Activated CD4-positive, alpha-beta memory T cell treated with anti-CD3 and anti-CD28 coated beads for 36 hours (primary cell): Measurements from ENCODE around the gene LRRC36. TPM values are rescaled to one million over a fixed set of nuclear protein-coding genes. Genes with fewer than 3 reads are reported as not detected.
A peak's percentile ranks its signal among the peaks of the same experiment; 100 is the strongest.

ENCODE experiments used
- CTCF ChIA-PET: fragments of 350-600 bp; sonication (Branson Sonifier 250); formaldehyde crosslinking; loops from one replicate; lab custom pipeline; 2021; ENCODE audit warnings: antibody characterized with exemption, inconsistent platforms; lab: Charles Lee
- POLR2A ChIA-PET: fragments of 350-600 bp; sonication (Branson Sonifier 250); formaldehyde crosslinking; loops from one replicate; lab custom pipeline; 2021; ENCODE audit warnings: antibody characterized with exemption; lab: Charles Lee
- DNase-seq: peaks from one replicate; pipeline ENCODE4 v3.0.0-alpha.2; 2020
- H3K27ac Mint-ChIP-seq: one replicate; pipeline ENCODE4 v1.8.0; 2021; ENCODE audit warnings: mixed read lengths
- H3K27me3 Mint-ChIP-seq: one replicate; pipeline ENCODE4 v1.8.0; 2021; ENCODE audit warnings: mixed read lengths
- H3K36me3 Mint-ChIP-seq: one replicate; pipeline ENCODE4 v1.8.0; 2021; ENCODE audit warnings: mixed read lengths
- H3K4me1 Mint-ChIP-seq: one replicate; pipeline ENCODE4 v1.8.0; 2021; ENCODE audit warnings: low read depth, mixed read lengths
- H3K4me3 Mint-ChIP-seq: one replicate; pipeline ENCODE4 v1.8.0; 2021; ENCODE audit warnings: mild to moderate bottlenecking, mixed read lengths
- H3K9me3 Mint-ChIP-seq: one replicate; pipeline ENCODE4 v1.8.0; 2021; ENCODE audit warnings: mixed read lengths
- intact Hi-C: fragments of 100-400 bp; cut with micrococcal nuclease; formaldehyde crosslinking; loops from one replicate; pipeline ENCODE4 v1.15.1; 2023
- total RNA-seq, 2 experiments: library from RNA; stranded (reverse); gene quantifications; one replicate each; pipeline ENCODE4 v1.2.3, GENCODE V29; 2021

Gene LRRC36, protein sequence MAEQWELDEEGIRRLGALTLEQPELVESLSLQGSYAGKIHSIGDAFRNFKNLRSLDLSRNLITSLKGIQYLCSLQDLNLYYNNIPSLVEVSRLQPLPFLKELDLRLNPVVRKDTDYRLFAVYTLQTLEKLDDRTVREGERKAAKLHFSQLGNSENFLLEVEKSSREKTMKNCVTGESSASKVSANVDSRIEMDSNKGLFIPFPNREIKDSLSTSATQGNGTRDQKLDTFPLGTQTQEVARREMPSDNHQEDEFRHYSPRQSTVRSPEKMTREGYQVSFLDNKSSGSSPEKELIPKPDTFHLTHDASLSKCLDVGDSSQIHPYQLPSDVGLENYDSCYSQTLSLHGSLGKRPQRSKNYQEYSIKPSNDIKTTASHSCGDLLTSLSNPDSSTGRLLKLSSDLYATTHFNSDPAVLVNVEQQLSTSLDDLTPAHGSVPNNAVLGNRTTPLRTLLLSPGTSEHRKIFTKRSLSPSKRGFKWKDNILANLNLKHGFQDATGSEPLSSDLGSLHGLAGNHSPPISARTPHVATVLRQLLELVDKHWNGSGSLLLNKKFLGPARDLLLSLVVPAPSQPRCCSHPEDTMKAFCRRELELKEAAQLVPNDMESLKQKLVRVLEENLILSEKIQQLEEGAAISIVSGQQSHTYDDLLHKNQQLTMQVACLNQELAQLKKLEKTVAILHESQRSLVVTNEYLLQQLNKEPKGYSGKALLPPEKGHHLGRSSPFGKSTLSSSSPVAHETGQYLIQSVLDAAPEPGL
- under 1 TPM; 0.63 to 1.00 TPM for total RNA-seq

GRCh38 chr16:67326472-67327309 lies at the start of gene LRRC36, which contains the start of gene KCTD19:
TSS of gene LRRC36 (plus strand) at chr16:67326815. CDS start at chr16:67326863, 48 bp downstream.
TSS of gene KCTD19 (minus strand) at chr16:67326741. CDS start at chr16:67326707, 34 bp downstream.
- CTCF ChIA-PET = interaction anchor here (0.6 to 2.0 kb wide), 15 partner anchors 9 to 97 kb away, joined by 3 to 6 read pairs (median 4); no protein-coding TSS in a partner anchor
- Mint-ChIP-seq H3K27ac (no peak within 1 kb of the TSS), H3K4me3 (peak within 1 kb of the TSS; percentile 76), H3K9me3 (no peaks in the 10 kb centered on the region), H3K36me3 (no peaks in the 10 kb centered on the region), H3K4me1 (peaks cover 5% of the 10 kb centered on the region), H3K27me3 (peaks cover 42% of the 10 kb centered on the region)
- POLR2A ChIA-PET = interaction anchor here (1.3 kb wide), 1 partner anchor 14 kb away, joined by 4 read pairs; no protein-coding TSS in a partner anchor
- DNase-seq = peak; percentile 78
- intact Hi-C loops = no loop called here

GRCh38 chr16:67277294-67277998 lies 49.2 kb upstream of the LRRC36 start:
- Mint-ChIP-seq H3K36me3 (peaks cover 13% of the 10 kb centered on the region), H3K27me3 (no peaks in the 10 kb centered on the region), H3K9me3 (no peaks in the 10 kb centered on the region), H3K27ac (peak overlapping the region; percentile 78), H3K4me3 (peak overlapping the region; percentile 86), H3K4me1 (peaks cover 20% of the 10 kb centered on the region)
- peak; percentile 65 for DNase-seq
- POLR2A ChIA-PET = interaction anchor here (0.6 to 2.0 kb wide), 5 partner anchors 13 to 34 kb away, joined by 3 to 9 read pairs (median 3); no protein-coding TSS in a partner anchor
- intact Hi-C loops = no loop called here
- CTCF ChIA-PET = interaction anchor here (0.9 to 2.8 kb wide), 10 partner anchors 17 to 122 kb away, joined by 3 to 15 read pairs (median 4); partner anchors contain the start of genes FHOD1 and SLC9A5

DNA sequence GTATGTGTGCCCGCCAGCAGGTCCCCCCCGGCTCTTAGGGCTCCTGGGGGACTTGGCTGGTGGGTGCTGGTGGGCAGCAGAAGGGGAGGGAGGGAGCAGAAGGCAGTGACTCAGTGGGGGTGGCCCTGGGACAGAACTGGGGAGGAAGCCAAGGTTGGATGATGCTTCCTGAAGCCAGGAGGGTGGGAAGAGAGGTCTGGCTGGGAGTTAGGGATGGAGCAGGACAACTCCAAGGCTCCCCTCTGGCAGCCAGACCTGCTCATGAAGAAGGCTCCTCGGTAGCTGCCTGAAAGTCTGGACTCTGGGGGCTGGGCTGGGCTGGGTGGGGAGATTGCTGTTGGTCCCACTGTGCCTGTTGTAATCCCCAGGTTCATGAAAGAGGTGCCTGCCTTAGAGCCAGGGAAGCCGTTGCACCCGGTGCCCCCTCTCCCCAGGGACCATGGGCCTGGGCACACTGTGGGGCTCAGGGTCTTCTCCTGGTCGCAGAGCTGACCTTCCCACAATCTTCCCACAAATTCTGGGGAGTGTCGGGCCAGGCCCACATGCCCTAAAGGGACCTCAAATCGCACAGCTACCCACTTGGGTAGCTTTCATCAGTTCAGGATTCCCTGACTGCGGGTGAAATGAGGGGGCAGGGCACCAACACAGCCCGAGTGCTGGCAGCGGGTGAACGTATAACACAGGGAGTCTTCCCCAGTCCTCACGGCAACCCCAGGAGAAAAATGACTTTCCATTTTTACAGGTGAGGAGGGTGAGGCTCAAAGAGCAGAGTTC lies 48.4 kb upstream of the LRRC36 start:
- CTCF ChIA-PET = interaction anchor here (0.6 to 2.8 kb wide), 29 partner anchors 9 to 203 kb away, joined by 3 to 15 read pairs (median 4); partner anchors contain the start of genes ATP6V0D1, FHOD1, SLC9A5 and TMEM208
- Mint-ChIP-seq H3K27ac (peak overlapping the region; percentile 88), H3K27me3 (no peaks in the 10 kb centered on the region), H3K4me1 (peaks cover 20% of the 10 kb centered on the region), H3K36me3 (peaks cover 13% of the 10 kb centered on the region), H3K9me3 (no peaks in the 10 kb centered on the region), H3K4me3 (peak overlapping the region; percentile 86)
- DNase-seq = no peak
- POLR2A ChIA-PET = interaction anchor here (1.0 to 2.0 kb wide), 4 partner anchors 14 to 34 kb away, joined by 4 to 9 read pairs (median 6); no protein-coding TSS in a partner anchor
- intact Hi-C loops = loop anchor here (2.0 kb wide), 2 partner anchors 31 to 121 kb away; partner anchors contain the start of gene FHOD1

DNA sequence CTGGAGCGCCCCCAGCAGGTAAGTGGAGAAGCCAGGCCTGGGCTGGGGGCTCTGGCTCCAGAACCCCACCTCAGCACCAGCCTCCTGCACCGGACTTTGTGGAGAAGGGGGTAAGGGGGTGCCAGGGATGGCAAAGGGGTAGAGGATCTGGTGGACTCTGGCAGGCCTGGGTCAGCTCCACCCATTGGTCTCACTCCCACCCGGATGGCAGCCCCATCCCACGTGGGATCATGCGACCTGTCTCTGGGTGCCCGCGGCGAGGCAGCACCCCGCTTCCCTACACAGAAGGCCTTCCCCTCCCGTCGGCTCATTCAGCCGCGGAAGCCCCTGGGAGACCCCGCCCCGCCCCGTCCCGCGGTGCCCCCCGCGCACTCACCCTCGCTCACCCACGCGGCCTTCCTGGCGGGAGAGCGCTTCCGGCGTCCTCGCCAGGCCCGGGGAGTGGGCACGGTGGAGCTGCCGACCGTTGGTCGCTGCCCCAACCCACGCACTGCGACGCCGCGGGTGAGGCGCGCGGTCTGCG lies 47.8 kb upstream of the LRRC36 start:
- Mint-ChIP-seq H3K4me3 (peak overlapping the region; percentile 86), H3K27ac (peak overlapping the region; percentile 88), H3K36me3 (peaks cover 13% of the 10 kb centered on the region), H3K9me3 (no peaks in the 10 kb centered on the region), H3K27me3 (no peaks in the 10 kb centered on the region), H3K4me1 (peaks cover 20% of the 10 kb centered on the region)
- ChIA-PET POLR2A (interaction anchor here (1.0 to 2.0 kb wide), 4 partner anchors 14 to 34 kb away, joined by 4 to 9 read pairs (median 6); no protein-coding TSS in a partner anchor), CTCF (interaction anchor here (0.6 to 2.8 kb wide), 24 partner anchors 10 to 265 kb away, joined by 3 to 15 read pairs (median 4); partner anchors contain the start of genes ATP6V0D1, FHOD1, SLC9A5 and TMEM208)
- intact Hi-C loops = loop anchor here (1.0 to 2.0 kb wide), 4 partner anchors 32 to 120 kb away; partner anchors contain the start of gene FHOD1
- DNase-seq = peak; percentile 73

GRCh38 chr16:67279296-67280089 lies 47.1 kb upstream of the LRRC36 start, which contains the start of gene PLEKHG4:
TSS of gene PLEKHG4 (plus strand) at chr16:67279532. CDS start at chr16:67280045, 513 bp downstream.
- Mint-ChIP-seq H3K4me1 (peaks cover 20% of the 10 kb centered on the region), H3K36me3 (peaks cover 13% of the 10 kb centered on the region), H3K27ac (peak within 1 kb of the TSS; percentile 88), H3K27me3 (no peaks in the 10 kb centered on the region), H3K9me3 (no peaks in the 10 kb centered on the region), H3K4me3 (peak within 1 kb of the TSS; percentile 86)
- peak; percentile 90 for DNase-seq
- intact Hi-C loops = loop anchor here (1.0 to 2.0 kb wide), 4 partner anchors 32 to 119 kb away; partner anchors contain the start of gene FHOD1
- CTCF ChIA-PET = interaction anchor here (0.8 to 2.8 kb wide), 16 partner anchors 9 to 266 kb away, joined by 3 to 15 read pairs (median 5); partner anchors contain the start of genes ATP6V0D1, SLC9A5 and TMEM208
- POLR2A ChIA-PET = interaction anchor here (1.0 to 1.7 kb wide), 2 partner anchors 30 to 35 kb away, joined by 4 to 9 read pairs; no protein-coding TSS in a partner anchor

GRCh38 chr16:67280090-67281015 lies 46.3 kb upstream of the LRRC36 start:
- Mint-ChIP-seq H3K9me3 (no peaks in the 10 kb centered on the region), H3K27ac (no peak overlapping the region), H3K4me1 (peaks cover 18% of the 10 kb centered on the region), H3K4me3 (peak overlapping the region; percentile 49), H3K36me3 (peaks cover 13% of the 10 kb centered on the region), H3K27me3 (no peaks in the 10 kb centered on the region)
- ChIA-PET POLR2A (no interaction called here), CTCF (interaction anchor here (0.5 to 1.9 kb wide), 5 partner anchors 58 to 167 kb away, joined by 3 to 9 read pairs (median 5); no protein-coding TSS in a partner anchor)
- DNase-seq = no peak
- intact Hi-C loops = no loop called here

DNA sequence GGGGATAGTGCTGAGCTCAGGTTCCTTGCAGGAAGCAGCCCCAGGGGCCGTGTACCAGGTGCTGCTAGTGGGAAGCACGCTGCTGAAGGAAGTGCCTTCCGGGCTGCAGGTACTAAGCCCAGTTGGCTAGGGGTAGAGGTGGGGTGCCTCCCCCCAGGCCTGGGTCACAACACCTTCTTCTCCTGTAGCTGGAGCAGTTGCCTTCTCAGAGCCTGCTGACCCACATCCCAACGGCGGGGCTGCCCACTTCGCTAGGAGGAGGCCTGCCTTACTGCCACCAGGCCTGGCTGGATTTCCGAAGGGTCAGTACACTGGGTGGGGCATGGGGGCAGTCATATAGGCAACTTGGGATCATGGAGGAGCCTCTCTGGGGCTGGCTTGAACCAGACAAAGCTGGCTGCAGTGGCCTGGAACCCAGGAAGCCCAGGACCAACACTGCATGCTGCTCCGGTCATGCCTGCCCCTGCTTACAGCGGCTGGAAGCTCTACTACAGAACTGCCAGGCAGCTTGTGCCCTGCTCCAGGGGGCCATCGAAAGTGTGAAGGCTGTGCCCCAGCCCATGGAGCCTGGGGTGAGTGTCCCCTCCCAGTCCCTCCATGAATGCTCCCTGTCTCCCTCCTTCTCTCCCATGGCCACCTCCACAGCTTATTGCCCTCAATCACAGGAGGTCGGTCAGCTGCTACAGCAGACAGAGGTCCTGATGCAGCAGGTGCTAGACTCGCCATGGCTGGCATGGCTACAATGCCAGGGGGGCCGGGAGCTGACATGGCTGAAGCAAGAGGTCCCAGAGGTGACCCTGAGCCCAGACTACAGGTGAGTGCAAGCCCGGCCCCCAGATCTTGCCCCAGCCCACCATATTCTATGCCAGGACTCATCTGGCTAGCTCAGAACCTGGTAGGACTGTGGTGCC lies 44.8 kb upstream of the LRRC36 start:
- H3K4me1 Mint-ChIP-seq = peaks cover 13% of the 10 kb centered on the region
- no peak overlapping the region for H3K27ac Mint-ChIP-seq
- H3K4me3 Mint-ChIP-seq = no peak overlapping the region
- CTCF ChIA-PET = interaction anchor here (0.6 to 1.9 kb wide), 8 partner anchors 12 to 184 kb away, joined by 3 to 9 read pairs (median 4); partner anchors contain the start of gene TPPP3
- intact Hi-C loops = no loop called here
- POLR2A ChIA-PET = interaction anchor here (1.0 to 1.1 kb wide), 2 partner anchors 30 to 51 kb away, joined by 3 read pairs; no protein-coding TSS in a partner anchor
- no peak for DNase-seq
- no peaks in the 10 kb centered on the region for H3K9me3 Mint-ChIP-seq
- H3K36me3 Mint-ChIP-seq = peaks cover 7% of the 10 kb centered on the region
- H3K27me3 Mint-ChIP-seq = no peaks in the 10 kb centered on the region
